Coronary artery (tissue), 2 donors: ENCODE data around the gene SPINT2.

Experiments used
- DNase-seq: peaks from one replicate; pipeline ENCODE4 v3.0.0-alpha.2; 2017; ENCODE audit warnings: low spot score
- H3K27ac ChIP-seq, 2 donors: fragments of 200-600 bp; sonication (generic); one replicate each; pipeline ENCODE4 v1.5.1; 2016 to 2019
- H3K4me3 ChIP-seq: fragments of 200-600 bp; sonication (generic); 2 replicates; pipeline ENCODE4 v1.5.1; 2016; ENCODE audit warnings: mild to moderate bottlenecking, moderate library complexity
- CTCF ChIP-seq: fragments of 200-600 bp; sonication (generic); IDR thresholded peaks from one replicate; pipeline ENCODE4 v1.5.1; 2019; ENCODE audit warnings: antibody characterized with exemption

SPINT2 gene, protein sequence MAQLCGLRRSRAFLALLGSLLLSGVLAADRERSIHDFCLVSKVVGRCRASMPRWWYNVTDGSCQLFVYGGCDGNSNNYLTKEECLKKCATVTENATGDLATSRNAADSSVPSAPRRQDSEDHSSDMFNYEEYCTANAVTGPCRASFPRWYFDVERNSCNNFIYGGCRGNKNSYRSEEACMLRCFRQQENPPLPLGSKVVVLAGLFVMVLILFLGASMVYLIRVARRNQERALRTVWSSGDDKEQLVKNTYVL

DNA sequence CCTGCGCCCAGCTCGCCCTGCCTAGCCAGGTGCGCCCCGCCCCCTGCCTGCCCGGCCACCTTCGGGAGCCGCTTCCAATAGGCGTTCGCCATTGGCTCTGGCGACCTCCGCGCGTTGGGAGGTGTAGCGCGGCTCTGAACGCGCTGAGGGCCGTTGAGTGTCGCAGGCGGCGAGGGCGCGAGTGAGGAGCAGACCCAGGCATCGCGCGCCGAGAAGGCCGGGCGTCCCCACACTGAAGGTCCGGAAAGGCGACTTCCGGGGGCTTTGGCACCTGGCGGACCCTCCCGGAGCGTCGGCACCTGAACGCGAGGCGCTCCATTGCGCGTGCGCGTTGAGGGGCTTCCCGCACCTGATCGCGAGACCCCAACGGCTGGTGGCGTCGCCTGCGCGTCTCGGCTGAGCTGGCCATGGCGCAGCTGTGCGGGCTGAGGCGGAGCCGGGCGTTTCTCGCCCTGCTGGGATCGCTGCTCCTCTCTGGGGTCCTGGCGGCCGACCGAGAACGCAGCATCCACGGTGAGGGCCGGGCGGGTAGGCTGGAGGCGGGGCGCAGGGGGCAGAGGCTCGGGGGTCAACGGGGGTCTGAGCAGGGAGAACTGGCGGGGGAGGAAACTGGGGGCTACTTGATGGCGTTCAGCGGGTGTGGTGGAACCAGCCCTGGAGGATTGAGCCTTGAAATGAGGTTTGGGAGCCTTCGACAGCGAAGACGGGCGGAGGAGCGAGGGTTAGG is at the start of gene SPINT2:
TSS of gene SPINT2 (plus strand) at position 88 of the 727 bp plus-strand sequence. CDS start at position 408, 320 bp downstream.
- Histone ChIP-seq H3K4me3 (peak within 1 kb of the TSS; percentile 75), H3K27ac (peak within 1 kb of the TSS; percentile 90 to 91)
- no peak for TF ChIP-seq CTCF
- DNase-seq, result no peak

DNA sequence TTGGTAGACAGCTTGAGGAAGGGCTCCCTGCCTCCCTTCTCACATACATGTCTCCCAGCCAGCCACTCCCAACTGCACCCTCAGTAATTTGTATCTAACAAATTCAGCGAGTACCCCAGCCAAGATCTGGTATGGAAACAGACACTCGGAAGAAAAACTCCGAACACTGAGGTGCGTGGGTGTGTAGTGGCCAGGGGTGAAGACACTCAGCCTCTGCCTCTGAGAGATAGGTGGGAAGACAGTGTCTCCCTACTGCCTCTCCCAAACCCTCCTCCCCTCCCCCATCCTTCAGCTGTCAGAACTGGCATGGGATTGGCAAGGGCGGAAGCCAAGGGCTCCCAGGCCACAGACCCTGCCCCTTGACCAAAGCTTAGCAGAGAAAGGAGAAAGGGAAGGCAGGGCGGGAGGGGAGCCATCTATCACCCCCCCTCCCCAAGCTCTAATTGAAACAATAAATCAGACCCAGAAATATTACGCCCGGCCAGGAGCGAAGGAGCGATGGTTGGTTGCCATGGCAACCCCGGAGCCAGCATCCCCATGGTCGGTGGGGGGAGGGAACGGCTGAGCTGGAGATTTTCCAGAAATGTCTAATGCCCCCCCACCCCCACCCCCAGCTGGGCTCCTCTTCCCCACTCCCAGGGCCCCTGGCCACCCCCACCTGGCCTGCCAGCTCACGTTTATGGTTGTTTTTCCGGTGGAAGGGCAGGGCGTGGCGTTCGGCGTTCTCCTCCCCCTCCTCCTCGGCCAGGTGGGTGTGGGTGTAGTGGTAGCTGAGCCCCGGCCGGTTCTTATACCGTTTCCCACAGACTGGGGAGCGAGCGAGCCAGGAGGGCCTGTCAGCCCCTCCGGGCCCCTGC is 47.4 kb upstream of the SPINT2 start:
- DNase-seq, result no peak
- TF ChIP-seq CTCF, result no peak
- Histone ChIP-seq H3K27ac (no peak overlapping the region), H3K4me3 (no peak overlapping the region)

DNA sequence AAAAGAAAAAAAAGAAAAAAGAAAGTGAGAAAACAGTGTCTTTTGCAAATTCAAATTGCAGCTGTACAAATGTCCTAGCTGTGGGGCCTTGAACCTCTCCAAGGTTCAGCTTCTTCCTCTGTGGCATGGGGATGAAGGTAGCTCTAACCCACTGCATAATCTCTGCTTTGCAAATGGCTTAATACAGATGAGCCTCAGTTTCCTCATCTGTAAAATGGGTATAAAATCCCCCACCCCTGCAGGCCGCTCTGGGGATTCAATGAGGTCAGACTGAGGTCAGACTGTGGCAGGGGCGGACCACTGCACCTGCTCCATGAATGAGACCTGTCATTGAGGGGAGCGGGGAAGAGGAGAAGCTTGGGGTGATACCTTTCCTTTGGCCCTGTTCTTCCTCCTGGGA is 46.2 kb upstream of the SPINT2 start:
- Histone ChIP-seq H3K27ac (no peak overlapping the region), H3K4me3 (no peak overlapping the region)
- DNase-seq, result no peak
- TF ChIP-seq CTCF, result no peak

DNA sequence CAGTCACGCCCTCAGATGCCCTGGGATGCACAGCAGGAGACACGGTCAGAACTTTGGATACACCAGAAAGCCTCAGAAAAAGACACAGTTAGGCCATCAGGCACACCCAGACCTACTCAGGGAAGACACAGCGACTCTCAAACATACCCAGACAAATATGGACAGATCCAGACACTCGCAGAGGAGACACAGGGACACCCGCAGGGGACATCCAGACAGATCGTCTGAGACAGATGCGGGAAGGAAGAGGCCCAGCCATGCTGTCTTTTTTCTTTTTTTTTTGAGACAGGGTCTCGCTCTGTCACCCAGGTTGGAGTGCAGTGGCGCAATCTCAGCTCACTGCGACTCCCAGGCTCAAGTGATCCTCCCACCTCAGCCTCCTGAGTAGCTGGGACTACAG is 45.2 kb upstream of the SPINT2 start:
- H3K4me3 ChIP-seq, result no peak overlapping the region
- no peak overlapping the region for H3K27ac ChIP-seq
- no peak for TF ChIP-seq CTCF
- no peak for DNase-seq

- Histone ChIP-seq H3K4me3 (no peak overlapping the region), H3K27ac (no peak overlapping the region)
- DNase-seq, result no peak
- no peak for TF ChIP-seq CTCF
Measured at GRCh38 chr19:38221421-38221820, 43.0 kb upstream of the SPINT2 start.

DNA sequence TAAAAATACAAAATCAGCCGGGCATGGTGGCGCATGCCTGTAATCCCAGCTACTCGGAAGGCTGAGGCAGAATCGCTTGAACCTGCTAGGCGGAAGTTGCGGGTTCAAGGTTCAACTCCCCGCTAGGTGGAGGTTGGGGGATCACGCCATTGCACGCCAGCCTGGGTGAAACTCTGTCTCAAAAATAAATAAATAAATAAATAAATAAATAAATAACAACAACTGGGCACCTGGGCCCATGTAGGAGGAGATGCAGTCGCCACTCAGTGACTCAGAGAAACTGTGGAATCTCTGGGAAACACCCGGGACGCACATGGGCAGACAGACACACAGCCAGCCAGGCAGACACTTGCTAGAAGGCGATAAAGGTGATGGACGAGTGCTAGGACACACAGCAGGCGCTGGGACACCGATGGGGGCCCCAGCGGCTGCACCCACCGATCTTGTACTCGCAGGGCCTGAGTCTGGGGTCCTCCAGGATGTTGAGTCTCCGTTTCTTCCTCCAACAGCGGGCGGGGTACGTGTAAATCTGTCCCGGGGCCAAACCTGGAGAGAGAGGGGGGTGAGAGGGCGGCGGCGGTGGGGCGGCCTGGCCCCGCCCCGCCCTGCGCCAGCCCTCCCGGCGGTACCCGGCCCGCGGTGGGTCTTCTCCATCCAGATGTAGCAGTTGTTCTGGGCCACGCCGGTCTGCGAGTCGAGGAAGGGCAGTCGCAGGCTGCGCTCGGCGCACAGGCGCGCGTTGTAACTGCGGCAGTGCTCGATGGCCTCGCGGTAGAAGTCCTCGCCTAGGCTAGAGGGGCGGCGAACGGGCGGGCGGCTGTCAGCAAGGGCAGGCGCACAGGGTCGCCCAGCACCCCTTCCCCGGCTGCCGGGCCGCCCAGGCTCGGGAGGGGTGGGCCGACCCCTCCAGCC is 42.2 kb upstream of the SPINT2 start:
- Histone ChIP-seq H3K4me3 (no peak overlapping the region), H3K27ac (no peak overlapping the region)
- no peak for TF ChIP-seq CTCF
- no peak for DNase-seq
